HUES48 (cell line): ENCODE measurements around the gene NIPA2.

ENCODE experiments used
- H3K27ac ChIP-seq: one replicate; pipeline ENCODE4 v1.7.0; 2013; ENCODE audit warnings: low read depth, low read length, inconsistent platforms
- H3K27me3 ChIP-seq: 2 replicates; pipeline ENCODE4 v1.6.1; 2013; ENCODE audit warnings: mild to moderate bottlenecking, low read length; ENCODE audit not compliant: control insufficient read depth, insufficient read depth
- H3K36me3 ChIP-seq: 2 replicates; pipeline ENCODE4 v1.6.1; 2013; ENCODE audit warnings: low read length; ENCODE audit not compliant: control insufficient read depth, insufficient read depth
- H3K4me1 ChIP-seq: 2 replicates; pipeline ENCODE4 v1.6.1; 2013; ENCODE audit warnings: mild to moderate bottlenecking, low read length; ENCODE audit not compliant: control insufficient read depth, insufficient read depth
- H3K4me3 ChIP-seq: 2 replicates; pipeline ENCODE4 v1.5.1; 2013; ENCODE audit warnings: mild to moderate bottlenecking, low read depth, low read length
- H3K9ac ChIP-seq: 2 replicates; pipeline ENCODE4 v1.6.1; 2013; ENCODE audit warnings: mild to moderate bottlenecking, low read depth, low read length, moderate library complexity
- H3K9me3 ChIP-seq: 2 replicates; pipeline ENCODE4 v1.6.1; 2013; ENCODE audit warnings: low read length; ENCODE audit not compliant: control insufficient read depth, insufficient read depth

NIPA2 gene

DNA sequence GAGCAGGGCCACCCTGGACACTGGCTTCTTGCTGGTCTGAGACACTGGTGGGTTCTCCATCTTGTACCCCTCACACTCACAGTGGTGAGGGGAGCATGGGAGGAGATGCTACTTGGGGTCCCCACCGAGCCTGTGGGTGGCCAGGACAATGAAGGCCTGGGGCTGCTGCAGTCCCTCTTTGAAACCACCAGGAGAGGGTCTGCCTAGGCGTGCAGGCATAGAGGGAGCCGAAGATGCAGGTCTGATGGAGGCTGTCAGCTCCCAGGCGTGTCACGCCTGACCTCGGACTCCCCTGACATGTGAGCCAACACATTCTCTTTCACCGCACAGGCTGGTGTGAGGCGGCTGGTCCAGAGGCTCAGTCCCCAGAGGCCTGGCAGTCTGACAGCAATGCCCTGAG lies 39.1 kb downstream of the NIPA2 start:
- Histone ChIP-seq H3K9ac (no peak overlapping the region), H3K27me3 (no peaks in the 10 kb centered on the region)

DNA sequence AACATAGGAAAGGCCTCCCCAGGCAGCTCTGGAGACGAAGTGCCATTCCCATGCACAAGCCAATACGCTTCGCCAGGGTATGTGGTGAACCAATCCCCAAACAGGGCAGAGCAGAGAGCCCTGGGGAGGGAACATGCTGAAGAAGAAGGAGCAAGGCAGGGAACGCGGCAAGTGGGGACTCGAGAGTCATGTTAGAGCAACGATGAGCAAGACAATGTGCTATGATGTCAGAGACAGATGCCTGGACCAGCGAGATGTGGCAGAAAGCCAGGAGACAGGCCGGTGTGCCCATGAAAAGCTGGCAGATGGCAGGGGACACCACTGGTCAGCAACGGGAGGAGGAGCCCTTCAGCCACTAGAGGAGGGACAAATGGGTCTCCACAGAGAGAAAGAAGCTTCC lies 39.6 kb downstream of the NIPA2 start:
- H3K27me3 ChIP-seq = no peaks in the 10 kb centered on the region
- H3K9me3 ChIP-seq = no peaks in the 10 kb centered on the region
- H3K9ac ChIP-seq = no peak overlapping the region
- no peak overlapping the region for H3K27ac ChIP-seq
- H3K4me3 ChIP-seq = no peak overlapping the region
- H3K36me3 ChIP-seq = peaks cover 57% of the 10 kb centered on the region
- peaks cover 4% of the 10 kb centered on the region for H3K4me1 ChIP-seq

More for the DNA sequence above, 39.1 kb downstream of the NIPA2 start:
- Histone ChIP-seq H3K27ac (no peak overlapping the region), H3K4me3 (no peak overlapping the region), H3K36me3 (peaks cover 57% of the 10 kb centered on the region), H3K4me1 (peaks cover 4% of the 10 kb centered on the region), H3K9me3 (no peaks in the 10 kb centered on the region)

DNA sequence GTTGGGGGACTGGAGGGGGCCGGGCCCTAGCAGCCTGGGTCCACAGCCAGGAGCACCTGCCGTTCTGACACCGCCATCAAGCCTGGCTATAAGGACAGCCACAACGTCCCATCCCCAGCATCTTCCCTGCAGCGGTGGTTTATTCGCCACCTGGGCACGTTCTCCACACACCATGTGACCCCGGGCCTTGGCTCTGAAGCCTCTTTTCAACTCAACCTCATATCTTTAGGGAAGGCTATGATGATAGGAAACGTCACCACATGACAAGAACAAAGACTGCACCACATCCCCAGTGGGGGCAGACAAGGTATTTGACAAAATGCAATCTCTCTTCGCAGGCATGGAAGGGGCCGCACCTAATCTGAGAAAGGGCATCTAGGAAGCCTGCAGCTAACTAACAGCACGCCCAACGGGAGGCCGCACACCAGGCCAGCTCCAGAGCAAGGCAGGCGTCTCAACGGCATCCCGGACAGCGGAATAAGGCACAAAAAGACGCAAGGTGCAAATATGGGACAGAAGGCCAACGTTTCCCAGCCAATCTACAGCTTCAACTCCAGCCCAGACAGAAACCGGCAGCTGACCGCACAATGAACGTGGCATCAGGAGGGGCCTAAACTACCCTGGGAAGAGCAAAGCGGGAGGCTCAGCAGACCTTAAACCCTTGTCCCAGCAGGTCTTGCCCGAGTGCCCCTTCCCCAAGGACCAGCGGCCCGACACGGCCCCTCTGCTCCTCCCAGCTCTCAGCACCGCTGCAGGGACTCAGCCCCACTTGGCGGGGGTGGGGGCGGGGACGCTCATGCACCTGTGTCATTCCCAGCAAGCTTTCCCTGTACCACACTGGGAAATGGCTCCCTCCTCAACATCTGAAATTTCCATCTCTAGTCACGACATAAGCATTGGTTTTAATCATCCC lies 41.9 kb downstream of the NIPA2 start:
- peaks cover 37% of the 10 kb centered on the region for H3K36me3 ChIP-seq
- H3K9ac ChIP-seq = no peak overlapping the region
- no peaks in the 10 kb centered on the region for H3K4me1 ChIP-seq
- H3K9me3 ChIP-seq = no peaks in the 10 kb centered on the region
- no peak overlapping the region for H3K4me3 ChIP-seq
- H3K27ac ChIP-seq = no peak overlapping the region
- no peaks in the 10 kb centered on the region for H3K27me3 ChIP-seq

- H3K9me3 ChIP-seq = no peaks in the 10 kb centered on the region
- peaks cover 37% of the 10 kb centered on the region for H3K36me3 ChIP-seq
- H3K27ac ChIP-seq = no peak overlapping the region
- H3K4me1 ChIP-seq = no peaks in the 10 kb centered on the region
- H3K9ac ChIP-seq = no peak overlapping the region
- H3K4me3 ChIP-seq = no peak overlapping the region
- H3K27me3 ChIP-seq = no peaks in the 10 kb centered on the region
Measured at GRCh38 chr15:22880981-22881738, 42.7 kb downstream of the NIPA2 start.

- peaks cover 37% of the 10 kb centered on the region for H3K36me3 ChIP-seq
- no peak overlapping the region for H3K4me3 ChIP-seq
- no peaks in the 10 kb centered on the region for H3K27me3 ChIP-seq
- no peaks in the 10 kb centered on the region for H3K4me1 ChIP-seq
- no peaks in the 10 kb centered on the region for H3K9me3 ChIP-seq
- H3K27ac ChIP-seq = no peak overlapping the region
- no peak overlapping the region for H3K9ac ChIP-seq
Measured at GRCh38 chr15:22881739-22882440, 43.4 kb downstream of the NIPA2 start.

DNA sequence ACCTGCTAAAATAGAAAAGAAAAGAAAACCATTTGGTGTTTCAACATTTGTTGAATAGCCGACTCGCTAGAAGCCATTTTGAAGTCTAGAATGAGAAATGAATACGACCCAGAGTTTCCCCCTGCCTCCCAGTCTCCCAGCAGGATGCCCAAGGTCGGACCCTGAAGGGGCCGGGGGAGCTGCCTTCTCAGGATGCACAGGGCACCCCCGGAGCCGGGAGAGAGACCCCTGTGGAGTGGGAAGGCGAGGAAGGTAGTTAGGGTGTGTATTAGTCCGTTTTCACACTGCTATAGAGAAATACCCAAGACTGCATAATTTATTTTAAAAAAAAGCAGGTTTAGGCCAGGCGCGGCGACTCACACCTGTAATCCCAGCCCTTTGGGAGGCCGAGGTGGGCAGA lies 44.7 kb downstream of the NIPA2 start:
- Histone ChIP-seq H3K27me3 (no peaks in the 10 kb centered on the region), H3K4me3 (no peak overlapping the region), H3K9ac (no peak overlapping the region), H3K9me3 (no peaks in the 10 kb centered on the region), H3K4me1 (no peaks in the 10 kb centered on the region), H3K27ac (no peak overlapping the region), H3K36me3 (peaks cover 32% of the 10 kb centered on the region)

- Histone ChIP-seq H3K9me3 (no peaks in the 10 kb centered on the region), H3K4me3 (no peak overlapping the region), H3K27me3 (no peaks in the 10 kb centered on the region), H3K4me1 (no peaks in the 10 kb centered on the region), H3K27ac (no peak overlapping the region), H3K9ac (no peak overlapping the region), H3K36me3 (peaks cover 28% of the 10 kb centered on the region)
Measured at GRCh38 chr15:22884344-22884743, 45.9 kb downstream of the NIPA2 start.

- Histone ChIP-seq H3K9ac (no peak overlapping the region), H3K27ac (no peak overlapping the region), H3K27me3 (no peaks in the 10 kb centered on the region), H3K4me1 (no peaks in the 10 kb centered on the region), H3K9me3 (no peaks in the 10 kb centered on the region), H3K36me3 (peaks cover 28% of the 10 kb centered on the region), H3K4me3 (no peak overlapping the region)
Measured at GRCh38 chr15:22885120-22885519, 46.7 kb downstream of the NIPA2 start.

DNA sequence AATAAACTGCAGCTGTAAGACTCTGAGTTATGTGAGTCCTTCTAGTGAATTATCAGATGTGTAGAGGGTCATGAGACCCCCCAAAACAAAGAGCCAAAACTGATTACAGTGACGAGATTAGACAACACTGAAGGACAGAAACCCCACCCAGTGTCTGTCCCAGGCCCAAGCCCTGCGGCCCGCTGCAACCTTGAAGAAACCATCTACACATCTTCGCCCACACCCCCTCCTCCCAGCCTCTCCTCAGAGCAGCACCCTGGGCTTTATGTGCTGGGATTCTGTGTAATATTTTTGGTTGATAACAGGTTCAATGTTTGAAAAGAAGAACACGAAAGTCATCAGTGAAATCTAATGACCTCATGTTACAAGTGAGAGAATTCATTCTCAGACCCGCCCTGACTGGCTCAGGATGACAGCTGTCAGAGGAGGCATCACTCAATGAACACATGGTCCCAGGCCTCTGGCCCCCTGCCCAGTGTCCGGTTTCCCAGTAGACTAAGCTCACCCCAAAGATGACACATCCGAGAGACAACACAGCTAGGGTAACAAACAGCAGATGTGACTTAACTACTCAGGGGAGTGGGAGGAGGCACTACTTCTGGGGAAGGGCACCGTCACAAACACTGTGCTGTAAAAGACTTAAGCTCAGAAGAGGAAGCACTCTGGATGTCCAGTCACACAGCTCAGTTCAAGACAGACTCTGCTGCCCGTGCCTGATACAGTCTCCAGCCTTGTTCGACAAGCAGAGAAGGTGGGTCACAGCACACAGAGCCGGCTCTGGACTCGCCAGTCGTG lies 48.9 kb downstream of the NIPA2 start:
- H3K4me1 ChIP-seq = no peaks in the 10 kb centered on the region
- H3K27ac ChIP-seq = no peak overlapping the region
- H3K36me3 ChIP-seq = peaks cover 20% of the 10 kb centered on the region
- H3K4me3 ChIP-seq = no peak overlapping the region
- H3K9ac ChIP-seq = no peak overlapping the region
- no peaks in the 10 kb centered on the region for H3K27me3 ChIP-seq
- no peaks in the 10 kb centered on the region for H3K9me3 ChIP-seq

DNA sequence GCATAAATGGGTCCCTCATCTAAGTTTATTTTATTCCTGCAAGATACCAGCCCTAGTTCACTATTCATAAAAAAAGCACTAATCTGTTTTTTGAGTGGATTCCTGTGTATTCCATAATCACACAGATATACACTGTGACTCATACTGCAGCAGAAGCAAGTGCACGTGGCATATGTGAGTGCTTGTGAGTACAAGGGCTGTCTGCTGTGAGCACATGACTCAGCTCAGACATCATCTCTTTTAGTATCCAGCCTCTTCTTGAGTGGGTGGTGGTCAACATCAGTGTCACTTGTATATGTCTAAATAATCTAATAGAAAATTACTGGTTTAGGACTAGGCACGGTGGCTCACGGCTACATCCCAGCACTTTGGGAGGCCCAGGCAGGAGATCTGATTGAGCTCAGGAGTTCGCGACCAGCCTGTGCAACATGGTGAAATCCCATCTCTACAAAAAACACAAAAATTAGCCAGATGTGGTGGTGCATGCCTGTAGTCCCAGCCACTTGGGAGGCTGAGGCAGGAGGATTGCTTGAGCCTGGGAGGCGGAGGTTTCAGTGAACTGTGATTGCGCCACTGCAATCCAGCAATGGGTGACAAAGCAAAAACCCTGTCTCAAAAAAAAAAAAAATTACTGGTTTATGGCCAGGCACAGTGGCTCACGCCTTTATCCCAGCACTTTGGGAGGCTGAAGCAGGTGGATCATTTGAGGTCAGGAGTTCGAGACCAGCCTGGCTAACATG lies 49.8 kb downstream of the NIPA2 start:
- H3K4me3 ChIP-seq = no peak overlapping the region
- no peak overlapping the region for H3K9ac ChIP-seq
- peaks cover 22% of the 10 kb centered on the region; the same call in 1 of the 2 replicates for H3K36me3 ChIP-seq
- no peak overlapping the region for H3K27ac ChIP-seq
- no peaks in the 10 kb centered on the region for H3K4me1 ChIP-seq
- no peaks in the 10 kb centered on the region for H3K27me3 ChIP-seq
- no peaks in the 10 kb centered on the region for H3K9me3 ChIP-seq
